ENCODE measurements around the gene ACAD8.

ACAD8 gene

DNA sequence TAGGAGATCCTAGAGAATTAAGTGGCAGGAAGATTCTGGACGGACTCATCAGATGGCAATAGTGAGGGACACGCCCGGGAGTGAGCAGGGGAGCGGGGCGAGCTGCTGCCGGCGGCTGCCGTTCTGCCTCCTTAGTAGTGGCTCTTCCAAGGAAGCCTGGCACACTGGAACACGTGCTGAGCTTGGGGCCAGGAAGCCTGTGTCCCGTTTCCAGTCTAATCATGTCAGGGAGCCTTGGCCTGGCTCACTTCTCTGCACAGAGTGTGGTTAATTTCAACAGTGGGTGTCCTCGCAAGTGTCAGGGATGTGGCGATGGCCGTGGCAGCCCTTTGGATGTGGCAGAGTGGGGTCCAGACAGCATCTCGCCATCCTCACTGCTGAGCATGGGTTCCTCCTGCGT lies 39.3 kb downstream of the ACAD8 start:
- no peak for DNase-seq (ENCODE audit: extremely low read depth, low read depth)
- TF ChIP-seq CTCF (IDR thresholded peaks at IDR 0.05; ENCODE audit: low read depth, low read length), result no peak

DNA sequence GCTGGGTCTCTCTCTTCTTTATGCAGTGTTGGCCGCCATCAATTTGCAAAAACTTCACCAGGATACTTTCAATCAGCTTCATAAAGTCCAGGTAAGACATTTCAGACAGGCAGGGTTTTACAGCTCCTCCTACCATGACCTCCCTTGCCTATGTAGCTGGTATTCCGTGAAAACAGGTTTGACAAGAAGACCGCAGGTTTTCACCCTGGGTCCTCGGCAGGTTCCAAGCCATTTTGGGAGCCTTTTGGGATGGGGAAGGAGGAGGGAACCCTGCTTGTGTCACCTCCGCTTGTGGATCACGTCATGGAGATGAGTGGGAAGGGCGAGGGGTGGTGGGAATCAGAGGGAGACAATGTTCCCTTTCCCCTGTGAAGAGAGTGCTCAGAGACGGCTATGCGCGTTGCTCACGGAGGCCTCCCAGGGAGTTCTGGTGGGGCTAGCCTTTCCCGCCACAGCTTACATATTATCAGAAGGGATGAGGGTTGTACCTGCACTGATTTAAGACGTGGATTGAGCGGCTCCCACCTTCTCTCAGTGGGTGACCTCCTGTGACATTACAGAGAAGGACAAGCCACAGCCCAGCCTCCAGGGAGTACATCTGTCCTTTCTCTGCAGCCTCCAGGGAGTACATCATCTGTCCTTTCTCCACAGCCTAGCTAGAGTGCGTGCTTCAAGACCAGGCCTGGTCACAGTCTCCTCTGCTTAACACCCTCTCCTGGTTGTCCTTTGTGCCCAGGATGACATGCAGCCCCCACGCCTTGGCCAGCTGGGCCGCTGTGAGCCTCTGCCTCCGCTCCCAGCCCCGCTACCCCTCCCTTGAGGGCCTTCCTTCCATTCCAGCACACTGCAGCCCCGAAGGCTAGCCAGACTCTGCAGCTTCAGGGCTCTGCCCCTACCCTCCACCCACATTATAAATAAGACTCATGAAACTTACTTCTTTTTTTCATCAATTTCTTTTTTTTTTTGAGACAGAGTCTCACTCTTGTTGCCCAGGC lies 40.0 kb downstream of the ACAD8 start:
- DNase-seq (ENCODE audit: extremely low read depth, low read depth), result no peak
- TF ChIP-seq CTCF (IDR thresholded peaks at IDR 0.05; ENCODE audit: low read depth, low read length), result no peak

- TF ChIP-seq CTCF (IDR thresholded peaks at IDR 0.05; ENCODE audit: low read depth, low read length), result no peak
- DNase-seq (ENCODE audit: extremely low read depth, low read depth), result no peak
These were observed 41.3 kb downstream of the ACAD8 start for GRCh38 chr11:134294664-134295063.

- no peak for DNase-seq (ENCODE audit: extremely low read depth, low read depth)
- no peak for TF ChIP-seq CTCF (IDR thresholded peaks at IDR 0.05; ENCODE audit: low read depth, low read length)
These were observed 58.9 kb downstream of the ACAD8 start for GRCh38 chr11:134312223-134312622.

DNA sequence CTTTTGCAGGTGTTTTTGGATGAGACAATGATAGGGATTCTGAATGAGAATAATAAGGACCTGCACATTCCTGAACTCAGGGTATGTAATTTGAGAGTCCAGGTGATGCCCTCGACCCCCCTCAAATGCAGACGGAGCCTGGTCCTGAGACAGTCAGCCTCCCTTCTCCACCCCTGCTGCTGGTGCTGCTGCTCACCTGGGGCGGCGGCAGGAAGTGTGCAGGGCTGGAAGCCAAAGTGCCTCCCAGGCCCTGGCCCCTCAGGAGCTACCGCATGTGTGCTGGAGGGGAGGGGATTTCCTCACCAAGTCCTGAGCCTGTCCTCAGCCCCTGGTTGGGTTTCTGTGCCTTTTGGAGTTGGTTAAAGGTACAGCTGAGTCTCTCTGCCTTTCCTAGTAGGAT lies 59.4 kb downstream of the ACAD8 start:
- TF ChIP-seq CTCF (IDR thresholded peaks at IDR 0.05; ENCODE audit: low read depth, low read length), result no peak
- DNase-seq (ENCODE audit: extremely low read depth, low read depth), result no peak

- no peak for DNase-seq (ENCODE audit: extremely low read depth, low read depth)
- TF ChIP-seq CTCF (IDR thresholded peaks at IDR 0.05; ENCODE audit: low read depth, low read length), result no peak
These were observed 60.0 kb downstream of the ACAD8 start for GRCh38 chr11:134313379-134313778.

DNA sequence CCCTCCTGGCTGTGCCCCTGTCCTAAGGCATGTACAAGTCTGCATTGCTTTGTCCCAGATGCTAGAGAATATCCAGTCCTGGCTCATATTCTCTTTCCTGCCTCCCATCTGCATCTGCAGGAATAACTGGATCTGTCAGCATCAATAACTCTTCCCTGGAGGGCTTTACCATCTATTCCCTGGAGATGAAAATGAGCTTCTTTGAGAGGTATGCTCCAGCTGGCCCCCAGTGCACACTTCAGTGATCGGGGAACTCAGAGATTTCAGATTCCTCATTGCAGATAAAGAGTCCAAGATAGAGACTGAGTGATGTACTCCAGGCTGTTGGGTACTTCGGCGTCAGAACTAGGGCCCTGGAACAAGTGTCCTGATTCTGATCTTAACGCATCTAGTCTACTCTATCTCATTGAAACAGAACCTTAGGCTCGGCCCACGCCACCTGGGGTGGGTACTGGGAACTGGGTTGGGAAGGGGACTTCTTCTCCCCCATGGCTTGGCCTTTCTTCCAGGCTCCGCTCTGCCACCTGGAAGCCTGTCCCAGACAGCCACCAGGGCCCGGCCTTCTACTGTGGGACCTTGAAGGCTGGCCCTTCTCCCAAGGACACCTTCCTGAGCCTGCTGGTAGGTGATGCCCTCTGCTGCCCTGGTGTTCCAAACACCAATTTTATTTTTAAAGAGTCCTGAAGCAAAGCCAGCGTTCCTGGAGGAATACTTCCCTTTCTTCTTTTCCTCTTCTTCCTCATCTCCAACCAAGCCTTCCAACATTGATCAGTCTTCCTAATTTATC lies 60.6 kb downstream of the ACAD8 start:
- TF ChIP-seq CTCF (IDR thresholded peaks at IDR 0.05; ENCODE audit: low read depth, low read length), result no peak
- no peak for DNase-seq (ENCODE audit: extremely low read depth, low read depth)
